WTC11 (cell line): Measurements from ENCODE around the gene BIRC3. TPM values are rescaled to one million over a fixed set of nuclear protein-coding genes. Genes with fewer than 3 reads are reported as not detected.

Source experiments
- AFF4 ChIP-seq: sonication (generic); formaldehyde crosslinking; IDR thresholded peaks from 2 replicates; pipeline ENCODE4 v1.8.1; 2023; ENCODE audit warnings: mild to moderate bottlenecking, missing genetic modification reagents, borderline replicate concordance
- ARID4B ChIP-seq: sonication (generic); formaldehyde crosslinking; IDR thresholded peaks from 2 replicates; pipeline ENCODE4 v1.8.0; 2023; ENCODE audit warnings: missing genetic modification reagents, mild to moderate bottlenecking, borderline replicate concordance
- ATF1 ChIP-seq: sonication (generic); formaldehyde crosslinking; IDR thresholded peaks from 2 replicates; pipeline ENCODE4 v1.8.1; 2023; ENCODE audit warnings: mild to moderate bottlenecking, moderate library complexity, missing genetic modification reagents
- CBFB ChIP-seq: sonication (generic); formaldehyde crosslinking; IDR thresholded peaks from 2 replicates; pipeline ENCODE4 v1.8.1; 2022; ENCODE audit warnings: mild to moderate bottlenecking, low read depth, missing genetic modification reagents
- CTCF ChIP-seq: fragments of 200-600 bp; IDR thresholded peaks from 2 replicates; pipeline ENCODE4 v1.8.0; 2022; ENCODE audit warnings: antibody characterized with exemption
- E2F5 ChIP-seq: sonication (generic); formaldehyde crosslinking; IDR thresholded peaks from 2 replicates; pipeline ENCODE4 v1.8.1; 2022; ENCODE audit warnings: mild to moderate bottlenecking, moderate library complexity, missing genetic modification reagents
- FOXJ3 ChIP-seq: sonication (generic); formaldehyde crosslinking; IDR thresholded peaks from 2 replicates; pipeline ENCODE4 v1.9.0; 2021; ENCODE audit warnings: missing genetic modification reagents, mild to moderate bottlenecking, borderline replicate concordance
- FOXP1 ChIP-seq: sonication (generic); formaldehyde crosslinking; IDR thresholded peaks from 2 replicates; pipeline ENCODE4 v1.8.0; 2022; ENCODE audit warnings: missing genetic modification reagents, mild to moderate bottlenecking, moderate library complexity, borderline replicate concordance
- GTF2I ChIP-seq: fragments of 250-450 bp; sonication (Bioruptor Pico); conservative IDR thresholded peaks from 2 replicates; pipeline ENCODE4 v1.4.0; 2021; ENCODE audit warnings: mild to moderate bottlenecking
- HMGA2 ChIP-seq: fragments of 250-450 bp; sonication (Bioruptor Pico); IDR thresholded peaks from 2 replicates; pipeline ENCODE4 v1.4.0; 2021; ENCODE audit warnings: mild to moderate bottlenecking, moderate library complexity
- MYBL2 ChIP-seq: sonication (generic); formaldehyde crosslinking; IDR thresholded peaks from 2 replicates; pipeline ENCODE4 v1.8.1; 2023; ENCODE audit warnings: mild to moderate bottlenecking, moderate library complexity, missing genetic modification reagents
- NR1H2 ChIP-seq: sonication (generic); formaldehyde crosslinking; IDR thresholded peaks from 2 replicates; pipeline ENCODE4 v1.9.0; 2021; ENCODE audit warnings: mild to moderate bottlenecking, moderate library complexity, missing genetic modification reagents
- NR2C2 ChIP-seq: sonication (generic); formaldehyde crosslinking; IDR thresholded peaks from 2 replicates; pipeline ENCODE4 v1.8.0; 2022; ENCODE audit warnings: mild to moderate bottlenecking, missing genetic modification reagents
- RELA ChIP-seq: sonication (generic); formaldehyde crosslinking; IDR thresholded peaks from 2 replicates; pipeline ENCODE4 v1.8.1; 2022; ENCODE audit warnings: missing genetic modification reagents, mild to moderate bottlenecking, borderline replicate concordance
- SMAD4 ChIP-seq: sonication (generic); formaldehyde crosslinking; IDR thresholded peaks from 2 replicates; pipeline ENCODE4 v1.8.0; 2022; ENCODE audit warnings: mild to moderate bottlenecking, missing genetic modification reagents
- TCF7 ChIP-seq: sonication (generic); formaldehyde crosslinking; IDR thresholded peaks from 2 replicates; pipeline ENCODE4 v1.8.0; 2022; ENCODE audit warnings: mild to moderate bottlenecking, low read depth, missing genetic modification reagents, moderate library complexity
- ZBTB21 ChIP-seq: sonication (generic); formaldehyde crosslinking; IDR thresholded peaks from 2 replicates; pipeline ENCODE4 v1.8.1; 2023; ENCODE audit warnings: mild to moderate bottlenecking, missing genetic modification reagents, borderline replicate concordance
- ZNF317 ChIP-seq: sonication (generic); formaldehyde crosslinking; IDR thresholded peaks from 2 replicates; pipeline ENCODE4 v1.8.1; 2023; ENCODE audit warnings: low read depth, mild to moderate bottlenecking, moderate library complexity, missing genetic modification reagents, borderline replicate concordance
- ZNF671 ChIP-seq: fragments of 250-450 bp; sonication (Bioruptor Pico); IDR thresholded peaks from 2 replicates; pipeline ENCODE4 v1.8.0; 2021; ENCODE audit warnings: mild to moderate bottlenecking
- total RNA-seq: library from RNA; stranded (reverse); gene quantifications from 3 replicates; pipeline ENCODE4 v1.2.3, GENCODE V29; 2021
- TF ChIP-seq, protein P1 (sequence below): fragments of 250-450 bp; sonication (Bioruptor Pico); IDR thresholded peaks from 2 replicates; pipeline ENCODE4 v1.9.0; 2021; ENCODE audit warnings: moderate library complexity, mild to moderate bottlenecking, inconsistent platforms, borderline replicate concordance
- TF ChIP-seq, protein P2 (sequence below): sonication (generic); formaldehyde crosslinking; IDR thresholded peaks from 2 replicates; pipeline ENCODE4 v1.8.1; 2023; ENCODE audit warnings: mild to moderate bottlenecking, moderate library complexity, missing genetic modification reagents
- TF ChIP-seq, protein P3 (sequence below): fragments of 250-450 bp; sonication (Bioruptor Pico); IDR thresholded peaks from 2 replicates; pipeline ENCODE4 v1.9.0; 2021; ENCODE audit warnings: mild to moderate bottlenecking
- TF ChIP-seq, protein P4 (sequence below): sonication (generic); formaldehyde crosslinking; IDR thresholded peaks from 2 replicates; pipeline ENCODE4 v1.8.1; 2022; ENCODE audit warnings: mild to moderate bottlenecking, missing genetic modification reagents, moderate library complexity, borderline replicate concordance

Gene BIRC3
- total RNA-seq, 1 experiment from 2014 or later = 0.33 TPM

DNA sequence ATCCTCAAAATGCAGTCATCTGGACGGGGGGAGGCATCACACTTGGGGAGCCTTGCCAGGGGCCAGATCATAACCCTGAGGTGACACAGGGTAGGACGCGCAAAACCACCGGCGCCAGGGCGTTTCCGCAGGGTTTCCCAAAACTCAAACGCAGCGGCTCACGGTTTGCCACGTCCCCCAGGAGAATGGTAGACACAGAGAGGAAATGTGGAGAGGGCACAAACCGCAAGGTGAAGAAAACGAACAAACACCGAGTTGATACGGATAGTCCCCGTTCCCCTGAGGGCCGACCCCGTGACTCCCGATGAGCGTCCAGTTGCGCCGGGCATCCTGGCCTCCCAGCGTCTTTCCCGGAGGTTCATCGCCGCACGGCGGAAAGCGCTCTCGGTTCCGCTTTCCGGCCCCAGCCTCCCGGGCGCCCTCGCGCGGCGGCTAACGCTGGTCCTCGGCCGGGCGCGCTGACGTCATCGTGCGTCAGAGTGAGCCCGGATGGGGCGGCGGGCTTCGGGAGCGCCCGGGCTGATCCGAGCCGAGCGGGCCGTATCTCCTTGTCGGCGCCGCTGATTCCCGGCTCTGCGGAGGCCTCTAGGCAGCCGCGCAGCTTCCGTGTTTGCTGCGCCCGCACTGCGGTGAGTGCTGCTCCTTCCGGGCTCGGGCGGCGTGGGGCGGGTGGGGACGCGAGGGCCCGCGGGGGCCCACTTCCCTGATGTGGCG, 29.6 kb downstream of the BIRC3 start, which contains the start of gene BIRC2 (continued):
- TF ChIP-seq ZBTB21 (peak; percentile 97), CTCF (no peak), HMGA2 (CRISPR knock-in tag) (no peak), NR2C2 (CRISPR knock-in tag) (no peak), MYBL2 (peak; percentile 93), NR1H2 (CRISPR knock-in tag) (no peak), CBFB (CRISPR knock-in tag) (no peak), TCF7 (CRISPR knock-in tag) (no peak), RELA (CRISPR knock-in tag) (peak; percentile 30; the same call in 1 of the 2 replicates), FOXP1 (CRISPR knock-in tag) (peak; percentile 94; the same call in 1 of the 2 replicates), AFF4 (peak; percentile 71; the same call in 1 of the 2 replicates), GTF2I (no peak), ATF1 (CRISPR knock-in tag) (no peak), SMAD4 (CRISPR knock-in tag) (no peak), ARID4B (CRISPR knock-in tag) (peak; percentile 83; the same call in 1 of the 2 replicates), E2F5 (peak; percentile 84), ZNF317 (no peak), FOXJ3 (CRISPR knock-in tag) (no peak), ZNF671 (CRISPR knock-in tag) (no peak)
- TF ChIP-seq, protein P1, sequence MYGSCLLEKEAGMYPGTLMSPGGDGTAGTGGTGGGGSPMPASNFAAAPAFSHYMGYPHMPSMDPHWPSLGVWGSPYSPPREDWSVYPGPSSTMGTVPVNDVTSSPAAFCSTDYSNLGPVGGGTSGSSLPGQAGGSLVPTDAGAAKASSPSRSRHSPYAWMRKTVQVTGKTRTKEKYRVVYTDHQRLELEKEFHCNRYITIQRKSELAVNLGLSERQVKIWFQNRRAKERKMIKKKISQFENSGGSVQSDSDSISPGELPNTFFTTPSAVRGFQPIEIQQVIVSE (CRISPR knock-in tag) = no peak
- TF ChIP-seq, protein P2, sequence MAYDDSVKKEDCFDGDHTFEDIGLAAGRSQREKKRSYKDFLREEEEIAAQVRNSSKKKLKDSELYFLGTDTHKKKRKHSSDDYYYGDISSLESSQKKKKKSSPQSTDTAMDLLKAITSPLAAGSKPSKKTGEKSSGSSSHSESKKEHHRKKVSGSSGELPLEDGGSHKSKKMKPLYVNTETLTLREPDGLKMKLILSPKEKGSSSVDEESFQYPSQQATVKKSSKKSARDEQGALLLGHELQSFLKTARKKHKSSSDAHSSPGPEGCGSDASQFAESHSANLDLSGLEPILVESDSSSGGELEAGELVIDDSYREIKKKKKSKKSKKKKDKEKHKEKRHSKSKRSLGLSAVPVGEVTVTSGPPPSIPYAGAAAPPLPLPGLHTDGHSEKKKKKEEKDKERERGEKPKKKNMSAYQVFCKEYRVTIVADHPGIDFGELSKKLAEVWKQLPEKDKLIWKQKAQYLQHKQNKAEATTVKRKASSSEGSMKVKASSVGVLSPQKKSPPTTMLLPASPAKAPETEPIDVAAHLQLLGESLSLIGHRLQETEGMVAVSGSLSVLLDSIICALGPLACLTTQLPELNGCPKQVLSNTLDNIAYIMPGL (CRISPR knock-in tag) = peak; percentile 99
- TF ChIP-seq, protein P3, sequence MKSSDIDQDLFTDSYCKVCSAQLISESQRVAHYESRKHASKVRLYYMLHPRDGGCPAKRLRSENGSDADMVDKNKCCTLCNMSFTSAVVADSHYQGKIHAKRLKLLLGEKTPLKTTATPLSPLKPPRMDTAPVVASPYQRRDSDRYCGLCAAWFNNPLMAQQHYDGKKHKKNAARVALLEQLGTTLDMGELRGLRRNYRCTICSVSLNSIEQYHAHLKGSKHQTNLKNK = no peak
- TF ChIP-seq, protein P4, sequence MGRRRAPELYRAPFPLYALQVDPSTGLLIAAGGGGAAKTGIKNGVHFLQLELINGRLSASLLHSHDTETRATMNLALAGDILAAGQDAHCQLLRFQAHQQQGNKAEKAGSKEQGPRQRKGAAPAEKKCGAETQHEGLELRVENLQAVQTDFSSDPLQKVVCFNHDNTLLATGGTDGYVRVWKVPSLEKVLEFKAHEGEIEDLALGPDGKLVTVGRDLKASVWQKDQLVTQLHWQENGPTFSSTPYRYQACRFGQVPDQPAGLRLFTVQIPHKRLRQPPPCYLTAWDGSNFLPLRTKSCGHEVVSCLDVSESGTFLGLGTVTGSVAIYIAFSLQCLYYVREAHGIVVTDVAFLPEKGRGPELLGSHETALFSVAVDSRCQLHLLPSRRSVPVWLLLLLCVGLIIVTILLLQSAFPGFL (CRISPR knock-in tag) = no peak
